Activated CD4-positive, alpha-beta T cell treated with anti-CD3 and anti-CD28 coated beads for 4 hours (primary cell): ENCODE measurements around the gene OBSCN.

Source experiments
- DNase-seq, 2 donors: peaks; one replicate each; pipeline ENCODE4 v3.0.0-alpha.2; 2020

OBSCN gene

GRCh38 chr1:228334226-228334935, 126.5 kb downstream of the OBSCN start:
- no peak for DNase-seq

GRCh38 chr1:228334954-228335353, 127.1 kb downstream of the OBSCN start:
- no peak for DNase-seq

GRCh38 chr1:228335406-228336307, 127.8 kb downstream of the OBSCN start:
- no peak for DNase-seq

DNA sequence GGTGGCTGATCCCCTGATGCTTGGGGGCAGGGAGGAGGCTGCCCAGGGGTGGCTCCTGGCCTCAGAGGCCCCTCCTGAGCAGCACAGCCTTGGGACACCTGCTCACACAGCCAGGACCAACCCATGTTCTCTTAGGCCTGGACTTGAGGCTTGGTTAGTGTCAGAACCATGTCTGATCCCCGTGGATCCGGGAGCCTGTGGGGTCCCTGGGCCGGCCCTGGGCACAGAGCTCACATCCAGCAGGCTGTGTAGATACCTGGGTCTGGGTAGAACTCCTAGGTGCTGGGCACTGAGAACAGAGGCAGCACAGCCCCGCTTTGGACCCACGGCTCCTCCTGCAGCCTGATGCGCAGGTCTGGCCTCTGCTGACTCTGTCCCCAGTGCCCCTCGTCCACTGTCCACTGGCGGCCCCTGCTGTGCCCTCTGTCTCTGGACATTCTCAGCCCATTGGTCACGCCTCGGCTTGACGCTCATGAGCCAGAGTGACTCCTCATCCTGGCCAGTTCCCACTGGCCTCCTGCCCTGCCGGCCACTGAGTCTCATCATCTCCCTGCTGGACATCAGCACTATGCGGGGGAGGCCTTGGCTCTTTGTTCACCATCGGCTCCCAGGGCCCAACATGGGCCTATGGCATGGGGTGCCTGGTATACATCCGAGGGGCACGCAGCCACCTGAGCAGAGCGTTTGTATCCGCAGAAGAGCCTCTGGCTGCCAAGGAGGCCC, 128.6 kb downstream of the OBSCN start:
- DNase-seq = no peak

DNA sequence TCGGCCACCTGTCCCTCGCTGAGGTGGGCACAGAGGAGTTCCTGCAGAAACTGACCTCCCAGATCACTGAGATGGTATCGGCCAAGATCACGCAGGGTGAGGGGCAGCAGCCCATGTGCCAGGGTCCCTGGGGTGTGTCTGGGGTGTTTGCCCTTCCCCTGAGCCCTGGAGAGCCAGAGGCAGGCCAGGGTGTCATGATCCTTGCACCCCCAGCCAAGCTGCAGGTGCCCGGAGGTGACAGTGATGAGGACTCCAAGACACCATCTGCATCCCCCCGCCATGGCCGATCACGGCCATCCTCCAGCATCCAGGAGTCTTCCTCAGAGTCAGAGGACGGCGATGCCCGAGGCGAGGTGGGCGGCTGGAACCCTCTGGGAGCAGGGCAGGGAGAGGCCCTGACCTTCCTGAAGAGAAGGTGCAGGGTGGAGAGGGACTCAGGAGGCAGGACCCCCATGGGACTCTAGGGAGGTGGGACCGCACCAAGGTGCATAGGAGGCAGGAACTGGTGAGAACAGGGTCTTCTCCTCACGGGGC, 129.3 kb downstream of the OBSCN start:
- no peak for DNase-seq

- DNase-seq = no peak
Observed at GRCh38 chr1:228337711-228338520, 130.1 kb downstream of the OBSCN start.

DNA sequence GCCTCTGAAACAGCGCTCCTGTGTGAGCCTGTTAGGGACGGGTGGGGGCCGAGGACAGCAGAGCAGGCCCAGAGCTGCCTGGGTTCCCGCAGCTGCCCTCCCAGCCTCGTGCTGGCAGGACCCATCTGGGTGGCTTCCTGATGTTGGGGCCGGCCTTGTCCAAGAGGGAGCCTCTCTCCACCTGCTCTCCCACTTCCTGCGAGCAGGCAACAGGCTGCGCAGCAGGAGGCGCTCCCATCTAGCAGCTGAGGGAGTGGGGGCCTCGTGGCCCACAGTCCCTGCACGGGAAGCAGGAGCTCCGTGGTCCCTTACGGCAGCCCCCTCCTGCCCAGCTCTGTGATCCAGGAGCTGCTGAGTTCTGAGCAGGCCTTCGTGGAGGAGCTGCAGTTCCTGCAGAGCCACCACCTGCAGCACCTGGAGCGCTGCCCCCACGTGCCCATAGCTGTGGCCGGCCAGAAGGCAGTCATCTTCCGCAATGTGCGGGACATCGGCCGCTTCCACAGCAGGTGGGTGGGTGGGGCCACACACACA, 130.7 kb downstream of the OBSCN start:
- no peak for DNase-seq

DNA sequence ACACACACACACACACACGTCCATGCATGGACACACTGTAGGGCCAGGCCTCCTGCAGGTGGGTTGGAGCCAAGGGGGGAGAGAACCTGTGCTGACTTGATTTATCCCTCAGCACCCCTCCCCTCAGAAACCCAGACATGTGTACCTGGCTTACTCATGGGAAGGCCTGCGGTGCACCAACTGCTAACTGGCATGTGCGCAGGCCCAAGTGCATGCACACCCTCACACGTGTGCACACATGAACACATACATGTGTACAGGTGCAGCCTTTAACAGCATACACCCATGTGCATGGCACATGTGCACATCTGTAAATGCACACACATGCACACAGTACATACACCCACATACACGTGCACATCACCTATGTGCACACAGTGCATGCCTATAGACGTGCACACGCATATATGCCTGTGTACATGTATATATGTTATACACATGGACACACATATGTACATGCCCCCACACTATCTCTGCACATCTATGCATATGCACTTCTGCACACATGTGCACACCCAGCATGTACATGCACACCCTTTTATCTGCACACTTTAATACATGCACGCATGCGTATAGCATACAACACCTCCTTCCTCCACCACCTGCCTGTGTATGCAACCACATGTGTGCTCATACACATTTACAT, 131.3 kb downstream of the OBSCN start:
- DNase-seq = no peak

- no peak for DNase-seq
Observed at GRCh38 chr1:228339766-228340685, 132.2 kb downstream of the OBSCN start.

DNA sequence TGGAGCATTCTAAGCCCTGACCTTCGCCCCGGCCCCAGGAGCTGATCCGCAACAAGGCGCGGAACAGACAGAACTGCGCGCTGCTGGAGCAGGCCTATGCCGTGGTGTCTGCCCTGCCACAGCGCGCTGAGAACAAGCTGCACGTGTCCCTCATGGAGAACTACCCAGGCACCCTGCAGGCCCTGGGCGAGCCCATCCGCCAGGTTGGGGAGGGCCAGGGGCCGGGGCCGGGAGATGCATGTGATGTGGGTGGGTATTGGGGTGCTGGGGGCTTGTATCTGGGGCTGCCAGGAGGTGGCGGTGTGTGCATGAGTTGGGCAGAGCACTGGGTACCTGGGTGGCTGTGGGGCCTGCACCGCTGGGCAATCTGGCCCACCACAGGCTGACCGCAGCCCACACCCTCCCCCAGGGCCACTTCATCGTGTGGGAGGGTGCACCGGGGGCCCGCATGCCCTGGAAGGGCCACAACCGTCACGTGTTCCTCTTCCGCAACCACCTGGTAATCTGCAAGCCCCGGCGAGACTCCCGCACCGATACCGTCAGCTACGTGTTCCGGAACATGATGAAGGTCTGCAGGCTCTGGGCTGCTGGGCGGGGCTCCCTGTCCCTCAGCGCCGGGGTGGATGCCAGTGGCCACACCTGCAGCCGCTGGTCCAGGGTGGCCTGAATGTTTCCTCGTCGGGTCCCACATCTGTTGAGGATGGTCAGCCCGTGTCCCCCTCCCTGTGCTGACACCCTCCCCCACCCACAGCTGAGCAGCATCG, 133.0 kb downstream of the OBSCN start:
- no peak for DNase-seq

GRCh38 chr1:228341450-228341813, 133.6 kb downstream of the OBSCN start:
- no peak for DNase-seq

GRCh38 chr1:228341814-228342626, 134.2 kb downstream of the OBSCN start:
- DNase-seq = no peak

DNA sequence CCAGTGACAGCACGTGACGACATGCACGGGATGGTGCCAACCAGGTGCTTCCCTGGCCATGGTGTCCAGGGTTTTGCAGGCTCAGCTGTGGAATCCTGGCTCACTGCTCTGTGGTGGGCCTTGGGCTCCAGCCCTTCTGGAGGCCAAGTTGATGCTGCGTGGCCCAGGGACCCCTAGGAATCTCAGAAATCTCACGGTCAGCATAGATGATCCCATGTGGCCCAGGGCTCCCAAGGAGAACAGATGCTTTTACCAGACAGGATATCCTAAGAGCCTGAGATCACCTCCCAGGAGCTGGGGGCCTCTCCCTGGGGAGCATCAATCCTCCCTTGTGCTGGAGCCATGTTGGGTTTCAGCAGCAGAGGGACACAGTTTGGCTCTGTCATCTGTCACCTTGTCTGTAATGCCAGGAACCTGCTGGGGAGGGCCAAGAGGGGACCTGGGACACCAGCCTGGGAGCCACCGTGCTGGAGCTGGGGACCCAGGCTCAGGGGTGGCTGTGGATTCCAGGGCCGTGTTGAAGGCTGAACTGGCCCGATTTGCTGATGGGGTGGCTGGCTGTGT, 134.9 kb downstream of the OBSCN start:
- DNase-seq = no peak

DNA sequence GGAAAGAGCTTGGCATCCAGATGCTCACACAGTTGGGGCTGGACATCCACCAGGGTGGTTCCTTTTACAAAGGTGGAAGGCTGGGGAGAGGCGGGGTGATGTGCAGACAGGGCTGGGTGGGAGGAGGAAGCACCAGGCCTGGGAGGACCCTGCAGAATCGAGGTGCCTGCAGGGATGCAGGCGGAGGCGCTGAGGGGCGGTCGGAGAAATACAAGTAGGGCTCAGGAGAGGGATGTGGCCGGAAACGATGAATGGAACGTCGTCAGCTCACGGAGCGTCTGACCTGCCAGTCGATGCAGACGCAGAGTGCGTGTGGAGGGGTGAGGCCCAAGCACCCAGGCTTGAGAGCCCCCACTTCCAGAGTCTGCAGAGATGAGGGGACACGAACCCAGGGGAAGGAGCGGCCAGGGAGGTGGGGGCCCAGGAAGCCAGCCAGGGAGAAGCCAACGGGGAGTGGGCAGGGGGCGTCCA, 135.4 kb downstream of the OBSCN start:
- DNase-seq = no peak

DNA sequence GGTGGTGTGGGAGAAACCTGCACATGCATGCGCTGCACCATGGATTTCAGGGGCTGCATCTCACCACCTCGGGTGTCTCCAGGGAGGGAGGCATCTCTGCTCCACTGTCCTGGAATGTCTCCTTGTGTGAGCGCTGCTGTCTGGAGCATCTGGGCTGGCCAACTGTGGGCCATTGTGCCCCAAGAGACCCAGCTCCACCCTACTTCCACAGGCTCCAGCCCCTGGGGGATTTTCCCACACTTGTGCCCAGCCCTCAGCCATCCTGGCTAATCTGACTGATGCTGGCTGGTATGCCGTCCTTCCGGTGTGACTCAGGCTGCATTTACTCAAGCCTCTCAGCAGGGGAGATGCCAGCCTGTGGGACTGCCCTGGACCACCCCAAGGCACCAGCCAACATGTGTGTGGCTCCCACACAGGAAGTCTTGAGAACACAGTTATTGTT, 136.8 kb downstream of the OBSCN start:
- DNase-seq = no peak

GRCh38 chr1:228345201-228345930, 137.5 kb downstream of the OBSCN start:
- no peak for DNase-seq

- DNase-seq = no peak
Observed at GRCh38 chr1:228346731-228347130, 138.9 kb downstream of the OBSCN start.
